OCI-LY7 (cell line): ENCODE measurements around the gene PRICKLE2.

ENCODE experiments used
- CTCF ChIP-seq: fragments of 200-600 bp; sonication (generic); conservative IDR thresholded peaks from 2 replicates; pipeline ENCODE4 v1.5.1; 2014; ENCODE audit warnings: mild to moderate bottlenecking, antibody characterized with exemption, low read length, moderate library complexity, mixed read lengths
- EZH2phosphoT487 ChIP-seq: fragments of 200-600 bp; sonication (generic); IDR thresholded peaks from 2 replicates; pipeline ENCODE4 v1.6.1; 2018; ENCODE audit warnings: low read depth, borderline replicate concordance, mild to moderate bottlenecking, mixed run types, antibody characterized with exemption, low read length, moderate library complexity, mixed read lengths

DNA sequence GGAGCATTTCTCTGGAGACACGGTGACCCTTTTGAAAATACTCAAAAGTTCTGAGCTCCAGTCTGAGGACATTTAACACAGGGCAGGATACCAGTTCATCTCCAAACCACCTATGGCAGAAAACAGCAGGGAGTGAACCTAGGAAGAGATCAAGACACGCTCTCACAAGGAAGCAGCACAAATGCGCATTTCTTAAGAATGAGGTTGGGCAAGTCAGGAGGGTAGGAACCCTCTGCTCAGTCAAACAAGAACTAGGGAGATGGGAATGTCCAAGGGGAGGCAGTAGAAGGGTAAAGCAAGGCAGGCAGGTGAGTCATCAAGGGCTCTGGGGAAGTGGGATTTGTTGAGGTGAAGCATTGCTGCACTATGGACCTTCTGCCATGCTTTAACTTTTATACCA is 141.7 kb downstream of the PRICKLE2 start:
- TF ChIP-seq CTCF = no peak
- no peak for TF ChIP-seq EZH2phosphoT487
